ENCODE results near the gene KLF2.

Gene KLF2

DNA sequence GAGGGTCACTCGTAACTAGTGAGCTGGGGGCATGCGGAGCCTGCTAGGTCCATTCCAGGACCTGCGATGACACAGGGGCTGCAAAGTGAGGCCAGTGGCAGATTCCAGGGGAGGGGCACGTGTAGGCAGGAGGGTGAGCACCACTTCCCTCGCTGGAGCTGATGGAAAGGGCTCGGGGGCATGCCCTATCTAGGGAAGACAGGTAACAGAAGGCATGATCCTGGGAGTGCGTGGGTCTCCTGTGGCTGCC is 51.2 kb downstream of the KLF2 start:
- DNase-seq (ENCODE audit: low read depth in 2 of 2), result no peak

GRCh38 chr19:16376241-16376640 is 51.6 kb downstream of the KLF2 start:
- DNase-seq (ENCODE audit: low read depth in 2 of 2), result no peak

- no peak for DNase-seq (ENCODE audit: low read depth in 2 of 2)
These were observed 52.0 kb downstream of the KLF2 start for GRCh38 chr19:16376649-16377048.

- no peak for DNase-seq (ENCODE audit: low read depth in 2 of 2)
These were observed 52.9 kb downstream of the KLF2 start for GRCh38 chr19:16377521-16377920.
